H1 (cell line): ENCODE data around the gene RTEL1. TPM values are rescaled to one million over a fixed set of nuclear protein-coding genes. Genes with fewer than 3 reads are reported as not detected.

ENCODE experiments used
- CTCF ChIA-PET: fragments of 300-600 bp; sonication (Branson Sonifier 250); formaldehyde crosslinking; loops from one replicate; lab custom pipeline; 2021; ENCODE audit not compliant: partially characterized antibody; lab: Charles Lee
- POLR2A ChIA-PET: fragments of 300-600 bp; sonication (Branson Sonifier 250); formaldehyde crosslinking; loops from one replicate; lab custom pipeline; 2021; ENCODE audit warnings: inconsistent platforms; ENCODE audit not compliant: partially characterized antibody; lab: Charles Lee
- DNase-seq, 2 experiments: peaks; one replicate each; pipeline versions ENCODE4 v3.0.0 to v3.0.0-alpha.2; 2010 to 2022; ENCODE audit warnings: low spot score in 2 of 2, low read depth in 1 of 2, mixed read lengths in 1 of 2
- FAIRE-seq: peaks from 2 replicates; lab custom pipeline; 2011; peaks lifted over from hg19 to GRCh38; lab: Jason Lieb, UNC
- H2AFZ ChIP-seq: 2 replicates; pipeline ENCODE4 v1.8.1; 2012; ENCODE audit warnings: low read length, inconsistent platforms
- H2AK5ac ChIP-seq: 2 replicates; pipeline ENCODE4 v1.6.1; 2013; ENCODE audit warnings: low read depth, low read length
- H2BK120ac ChIP-seq: replicated peaks from 2 replicates; pipeline ENCODE3; 2013; ENCODE audit warnings: low read depth, low read length, inconsistent platforms
- H2BK12ac ChIP-seq: 2 replicates; pipeline ENCODE4 v1.6.1; 2013; ENCODE audit warnings: low read depth, low read length
- H2BK15ac ChIP-seq: 2 replicates; pipeline ENCODE4 v1.6.1; 2013; ENCODE audit warnings: low read length
- H2BK20ac ChIP-seq: 2 replicates; pipeline ENCODE4 v1.6.1; 2013; ENCODE audit warnings: low read length
- H2BK5ac ChIP-seq: 2 replicates; pipeline ENCODE4 v1.6.1; 2013; ENCODE audit warnings: low read depth, low read length
- H3K14ac ChIP-seq: 2 replicates; pipeline ENCODE4 v1.6.1; 2013; ENCODE audit warnings: inconsistent platforms; ENCODE audit not compliant: insufficient read length
- H3K18ac ChIP-seq: 2 replicates; pipeline ENCODE4 v1.6.1; 2013; ENCODE audit warnings: low read length; ENCODE audit errors: extremely low read depth
- H3K23ac ChIP-seq: 2 replicates; pipeline ENCODE4 v1.6.1; 2013; ENCODE audit warnings: inconsistent platforms; ENCODE audit not compliant: insufficient read length
- H3K23me2 ChIP-seq: 2 replicates; pipeline ENCODE4 v1.6.1; 2013; ENCODE audit warnings: low read depth, low read length
- H3K27ac ChIP-seq: 2 replicates; pipeline ENCODE4 v1.6.1; 2011; ENCODE audit warnings: low read depth, low read length, inconsistent platforms
- H3K27me3 ChIP-seq, 4 experiments: replicated peaks in 1 of 4; 1 replicate in 1 of 4; 2 replicates in 3 of 4; pipeline versions ENCODE4 v1.6.1 to v1.8.1; 2011 to 2013; ENCODE audit warnings: low read length in 3 of 4, mild to moderate bottlenecking in 3 of 4, inconsistent platforms in 2 of 4, mixed read lengths in 2 of 4, moderate library complexity in 1 of 4; ENCODE audit not compliant: control insufficient read depth in 3 of 4, insufficient read depth in 3 of 4; ENCODE audit errors: extremely low read depth in 1 of 4
- H3K36me3 ChIP-seq, 4 experiments: 2 replicates each; pipeline versions ENCODE4 v1.6.1 to v1.8.1; 2011 to 2013; ENCODE audit warnings: mild to moderate bottlenecking in 4 of 4, low read length in 3 of 4, moderate library complexity in 2 of 4, control low read depth in 1 of 4, inconsistent platforms in 1 of 4; ENCODE audit not compliant: insufficient read depth in 4 of 4, control insufficient read depth in 2 of 4
- H3K4ac ChIP-seq: replicated peaks from 2 replicates; pipeline ENCODE3; 2013; ENCODE audit warnings: low read length, low read depth, mixed read lengths, inconsistent platforms; ENCODE audit not compliant: insufficient read length
- H3K4me1 ChIP-seq, 4 experiments: replicated peaks in 1 of 4; 1 replicate in 1 of 4; 2 replicates in 3 of 4; pipeline versions ENCODE4 v1.6.1 to v1.8.1; 2011 to 2013; ENCODE audit warnings: low read length in 3 of 4, inconsistent platforms in 2 of 4, mixed read lengths in 1 of 4; ENCODE audit not compliant: insufficient read depth in 4 of 4, control insufficient read depth in 3 of 4
- H3K4me2 ChIP-seq, 2 experiments: 2 replicates each; pipeline versions ENCODE4 v1.6.1 to v1.8.1; 2011 to 2013; ENCODE audit warnings: low read depth in 2 of 2, low read length in 2 of 2, control low read depth in 1 of 2, inconsistent platforms in 1 of 2, mild to moderate bottlenecking in 1 of 2; ENCODE audit not compliant: insufficient read depth in 1 of 2
- H3K4me3 ChIP-seq, 4 experiments: fragments of 200-600, 300-600 bp in 1 of 4; sonication (generic), shearing (Covaris generic), sonication (Bioruptor Twin) in 1 of 4; 2 replicates each; pipeline versions ENCODE4 v1.5.1 to v1.8.1; 2011 to 2016; ENCODE audit warnings: low read length in 4 of 4, low read depth in 3 of 4, control low read depth in 2 of 4, inconsistent platforms in 2 of 4, mild to moderate bottlenecking in 2 of 4, mixed read lengths in 1 of 4, moderate library complexity in 1 of 4; ENCODE audit not compliant: insufficient read depth in 2 of 4; ENCODE audit errors: extremely low read depth in 1 of 4
- H3K56ac ChIP-seq: replicated peaks from 2 replicates; pipeline ENCODE3; 2013; ENCODE audit warnings: low read depth, mild to moderate bottlenecking, mixed read lengths, low read length, inconsistent platforms; ENCODE audit not compliant: insufficient read length
- H3K79me1 ChIP-seq: 2 replicates; pipeline ENCODE4 v1.6.1; 2013; ENCODE audit warnings: low read depth, low read length, control low read depth
- H3K79me2 ChIP-seq, 2 experiments: 2 replicates each; pipeline versions ENCODE4 v1.6.1 to v1.8.1; 2012 to 2013; ENCODE audit warnings: low read length in 2 of 2, mild to moderate bottlenecking in 2 of 2, inconsistent platforms in 1 of 2; ENCODE audit not compliant: insufficient read depth in 2 of 2, control insufficient read depth in 1 of 2
- H3K9ac ChIP-seq, 4 experiments: replicated peaks in 1 of 4; 1 replicate in 1 of 4; 2 replicates in 3 of 4; pipeline versions ENCODE4 v1.6.1 to v1.8.1; 2011 to 2013; ENCODE audit warnings: low read depth in 3 of 4, low read length in 3 of 4, control low read depth in 2 of 4, mild to moderate bottlenecking in 2 of 4, moderate library complexity in 2 of 4, inconsistent platforms in 1 of 4; ENCODE audit errors: extremely low read depth in 1 of 4
- H3K9me3 ChIP-seq, 2 experiments: 2 replicates each; pipeline versions ENCODE4 v1.6.1 to v1.8.1; 2012 to 2013; ENCODE audit warnings: mild to moderate bottlenecking in 2 of 2, moderate library complexity in 2 of 2, control low read depth in 1 of 2, inconsistent platforms in 1 of 2, low read depth in 1 of 2, low read length in 1 of 2, mixed read lengths in 1 of 2; ENCODE audit not compliant: insufficient read depth in 2 of 2
- H4K20me1 ChIP-seq, 2 experiments: replicated peaks in 1 of 2; 2 replicates each; pipeline versions ENCODE3 to v1.8.1; 2011 to 2013; ENCODE audit warnings: inconsistent platforms in 2 of 2, low read length in 2 of 2, mild to moderate bottlenecking in 1 of 2; ENCODE audit not compliant: insufficient read depth in 2 of 2, control insufficient read depth in 1 of 2
- H4K5ac ChIP-seq: 2 replicates; pipeline ENCODE4 v1.6.1; 2013; ENCODE audit warnings: low read length, low read depth, mixed read lengths, inconsistent platforms; ENCODE audit not compliant: insufficient read length
- H4K8ac ChIP-seq: 2 replicates; pipeline ENCODE4 v1.8.0; 2013; ENCODE audit warnings: mild to moderate bottlenecking, moderate library complexity, low read length, inconsistent platforms; ENCODE audit not compliant: insufficient read depth; ENCODE audit errors: extremely low read depth
- H4K91ac ChIP-seq: replicated peaks from 2 replicates; pipeline ENCODE3; 2013; ENCODE audit warnings: low read length, mixed read lengths, inconsistent platforms; ENCODE audit not compliant: insufficient read length
- BACH1 ChIP-seq: IDR thresholded peaks from 2 replicates; pipeline ENCODE4 v1.6.1; 2012; ENCODE audit warnings: low read length, improper control_type of control experiment
- CREB1 ChIP-seq: IDR thresholded peaks from 2 replicates; pipeline ENCODE4 v1.6.1; 2012; ENCODE audit warnings: inconsistent platforms
- EGR1 ChIP-seq: IDR thresholded peaks from 2 replicates; pipeline ENCODE4 v1.6.1; 2011; ENCODE audit warnings: low read depth, low read length, borderline replicate concordance
- HDAC6 ChIP-seq: IDR thresholded peaks from one replicate; pipeline ENCODE4 v1.7.1; 2012; ENCODE audit warnings: low read depth, mild to moderate bottlenecking, inconsistent platforms, low read length, moderate library complexity
- PHF8 ChIP-seq: fragments of 200-600 bp; sonication (generic); conservative IDR thresholded peaks from 2 replicates; pipeline ENCODE4 v1.7.1; 2012; ENCODE audit warnings: low read depth, mild to moderate bottlenecking, inconsistent platforms, low read length, moderate library complexity
- POLR2A ChIP-seq, 2 experiments: IDR thresholded peaks; 1 replicate in 1 of 2; 2 replicates in 1 of 2; pipeline ENCODE4 v1.6.1; 2011; ENCODE audit warnings: low read depth in 2 of 2, low read length in 2 of 2, mild to moderate bottlenecking in 2 of 2; ENCODE audit errors: control extremely low read depth in 1 of 2
- POLR2AphosphoS5 ChIP-seq: IDR thresholded peaks from 2 replicates; pipeline ENCODE4 v1.6.1; 2011; ENCODE audit warnings: low read depth, low read length
- SIN3A ChIP-seq, 2 experiments: IDR thresholded peaks in 1 of 2; conservative IDR thresholded peaks in 1 of 2; 2 replicates each; pipeline ENCODE4 v1.6.1; 2011 to 2012; ENCODE audit warnings: low read length in 2 of 2, improper control_type of control experiment in 1 of 2, low read depth in 1 of 2, mild to moderate bottlenecking in 1 of 2
- WGBS, 2 experiments: shearing (Covaris generic) in 1 of 2; methylation state at CpG; one replicate each; pipeline versions ENCODE4 v1.1.6 to v1.1.7; 2013 to 2015; ENCODE audit warnings: low lambda C conversion rate in 2 of 2, mixed read lengths in 2 of 2, inconsistent platforms in 1 of 2, low coverage in 1 of 2, missing lambda C conversion rate in 1 of 2; ENCODE audit not compliant: insufficient replicate concordance in 2 of 2, insufficient coverage in 1 of 2, insufficient read length in 1 of 2; ENCODE audit errors: extremely low coverage in 1 of 2, missing lambda C conversion rate in 1 of 2; 5-methylcytosine and 5-hydroxymethylcytosine counted together
- polyA plus RNA-seq, 7 experiments: library from polyadenylated mRNA; depleted of rRNA in 3 of 7; stranded (reverse) in 5 of 7; unstranded in 2 of 7; fragments of >200 nt in 5 of 7; fragments of 200-250 nt in 2 of 7; gene quantifications; 1 replicate in 5 of 7; 2 replicates in 1 of 7; 4 replicates in 1 of 7; pipeline versions ENCODE4 v1.2.1 to v1.2.3, GENCODE V29; 2011 to 2013; ENCODE audit warnings: missing spikeins in 2 of 7, mixed read lengths in 2 of 7
- total RNA-seq: library from RNA; stranded (reverse); fragmentation: NEBNext Ultra II Directional; extraction: Animal tissue kit (Norgen Biotek cat#: 25700); gene quantifications from 2 replicates; pipeline ENCODE4 v1.2.1, GENCODE V29; 2021
- TF ChIP-seq, protein P1 (sequence below): IDR thresholded peaks from 2 replicates; pipeline ENCODE4 v1.6.1; 2012; ENCODE audit warnings: inconsistent platforms

RTEL1 gene
- total and polyA plus RNA-seq, 2 of the 8 experiments (the other 6 are each of a cell fraction or from before 2014, with no cell fraction given), result 16.2 to 37.1 TPM

DNA sequence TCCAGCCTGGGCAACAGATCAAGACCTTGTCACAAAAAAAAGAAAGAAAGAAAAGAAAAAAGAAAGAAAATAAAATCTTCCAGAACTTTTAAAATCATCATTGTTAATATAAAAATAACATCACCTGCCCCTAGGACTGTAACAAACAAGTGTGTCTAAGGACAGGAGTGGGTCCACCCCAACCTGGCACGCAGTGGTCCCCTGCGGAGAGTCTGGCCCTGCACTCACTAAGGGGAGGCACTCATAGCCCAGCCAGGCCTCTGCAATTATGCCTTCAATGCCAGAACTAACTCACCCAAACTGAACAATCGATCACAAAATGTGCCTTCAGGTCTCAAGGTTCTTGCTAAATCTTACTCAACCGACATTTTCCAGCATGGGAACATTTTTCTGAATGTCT lies 36.0 kb upstream of the RTEL1 start:
- Histone ChIP-seq H3K9me3 (no peaks in the 10 kb centered on the region), H3K9ac (no peak overlapping the region), H2AK5ac (no peak overlapping the region), H3K23ac (no peak overlapping the region), H3K79me1 (peaks cover 7% of the 10 kb centered on the region), H3K36me3 (peaks cover 5 to 9% (median 6%) of the 10 kb centered on the region in 4 experiments; a peak in 5 of 8 replicates), H3K4ac (no peak overlapping the region), H3K4me2 (no peak overlapping the region), H3K4me1 (peaks cover 0 to 3% (median 0%) of the 10 kb centered on the region in 4 experiments; a peak in 2 of 7 replicates), H2BK12ac (no peak overlapping the region), H2BK15ac (no peak overlapping the region), H2AFZ (no peak overlapping the region), H2BK120ac (no peak overlapping the region), H4K91ac (no peak overlapping the region), H3K56ac (no peak overlapping the region), H3K14ac (no peak overlapping the region), H3K27me3 (no peaks in the 10 kb centered on the region; a peak in 2 of 7 replicates), H3K79me2 (peaks cover 0 to 52% of the 10 kb centered on the region in 2 experiments; a peak in 2 of 4 replicates), H3K27ac (no peak overlapping the region), H4K20me1 (peaks cover 0 to 5% of the 10 kb centered on the region in 2 experiments), H3K4me3 (no peak overlapping the region), H4K5ac (no peak overlapping the region), H3K18ac (no peak overlapping the region), H4K8ac (no peak overlapping the region), H2BK5ac (no peak overlapping the region), H2BK20ac (no peak overlapping the region), H3K23me2 (peaks cover 5% of the 10 kb centered on the region; the same call in 1 of the 2 replicates)
- no peak for TF ChIP-seq BACH1
- no peak for TF ChIP-seq EGR1
- TF ChIP-seq PHF8, result no peak
- TF ChIP-seq POLR2A (IDR thresholded peaks at IDR 0.05; ENCODE audit: control extremely low read depth in 1 of 2, low read depth in 2 of 2, low read length in 2 of 2), result no peak
- TF ChIP-seq CREB1, result no peak
- TF ChIP-seq, protein P1, sequence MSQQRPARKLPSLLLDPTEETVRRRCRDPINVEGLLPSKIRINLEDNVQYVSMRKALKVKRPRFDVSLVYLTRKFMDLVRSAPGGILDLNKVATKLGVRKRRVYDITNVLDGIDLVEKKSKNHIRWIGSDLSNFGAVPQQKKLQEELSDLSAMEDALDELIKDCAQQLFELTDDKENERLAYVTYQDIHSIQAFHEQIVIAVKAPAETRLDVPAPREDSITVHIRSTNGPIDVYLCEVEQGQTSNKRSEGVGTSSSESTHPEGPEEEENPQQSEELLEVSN, result no peak
- no peak for TF ChIP-seq SIN3A (conservative IDR thresholded peaks at IDR 0.05 in 1 of 2, IDR thresholded peaks at IDR 0.05 in 1 of 2; ENCODE audit: low read depth in 1 of 2, low read length in 2 of 2)
- no peak for TF ChIP-seq POLR2AphosphoS5
- TF ChIP-seq HDAC6, result no peak
- ChIA-PET CTCF (interaction anchor here (0.8 kb wide), 1 partner anchor 10 kb away, joined by 3 read pairs; no protein-coding TSS in a partner anchor), POLR2A (interaction anchor here (1.3 kb wide), 1 partner anchor 61 kb away, joined by 3 read pairs; no protein-coding TSS in a partner anchor)
- DNase-seq (no peak), FAIRE-seq (no peak)
- 91% methylated on average over 4 of the region's 4 CpGs; no CpG with 5 or more reads in 1 of the 2 experiments for WGBS, 2 experiments
